Fibroblast of lung (primary cell): Measurements from ENCODE around the gene ORM2. TPM values are rescaled to one million over a fixed set of nuclear protein-coding genes. Genes with fewer than 3 reads are reported as not detected.
A peak's percentile ranks its signal among the peaks of the same experiment; 100 is the strongest.

Experiments used
- DNase-seq, 2 donors: peaks; one replicate each; pipeline versions ENCODE4 v3.0.0 to v3.0.0-alpha.2; 2010; ENCODE audit warnings: low read depth in 2 of 2
- H2AFZ ChIP-seq: 2 replicates; pipeline ENCODE4 v1.5.1; 2012; ENCODE audit warnings: low read length, control low read depth, inconsistent platforms
- H3K27ac ChIP-seq: 2 replicates; pipeline ENCODE4 v1.5.1; 2011; ENCODE audit warnings: low read length, control low read depth; ENCODE audit not compliant: insufficient read depth
- H3K27me3 ChIP-seq: 2 replicates; pipeline ENCODE4 v1.5.1; 2011; ENCODE audit warnings: mild to moderate bottlenecking, low read length; ENCODE audit not compliant: control insufficient read depth, insufficient read depth
- H3K36me3 ChIP-seq: 2 replicates; pipeline ENCODE4 v1.5.1; 2011; ENCODE audit warnings: low read length; ENCODE audit not compliant: control insufficient read depth, insufficient read depth
- H3K4me1 ChIP-seq: 2 replicates; pipeline ENCODE4 v1.5.1; 2011; ENCODE audit warnings: low read length; ENCODE audit not compliant: control insufficient read depth, insufficient read depth; ENCODE audit errors: extremely low read depth
- H3K4me2 ChIP-seq: 2 replicates; pipeline ENCODE4 v1.5.1; 2011; ENCODE audit warnings: low read length, control low read depth; ENCODE audit not compliant: insufficient read depth; ENCODE audit errors: extremely low read depth
- H3K4me3 ChIP-seq, 4 experiments: fragments of 200-600 bp in 1 of 4; sonication (generic) in 1 of 4; replicated peaks in 1 of 4; 2 replicates each; pipeline ENCODE4 v1.5.1; 2011 to 2016; ENCODE audit warnings: low read length in 4 of 4, low read depth in 3 of 4, mild to moderate bottlenecking in 3 of 4, control low read depth in 2 of 4, inconsistent platforms in 1 of 4, mixed read lengths in 1 of 4; ENCODE audit not compliant: insufficient read depth in 1 of 4; ENCODE audit errors: control extremely low read depth in 1 of 4
- H3K79me2 ChIP-seq: 2 replicates; pipeline ENCODE4 v1.5.1; 2012; ENCODE audit warnings: mild to moderate bottlenecking, low read length, inconsistent platforms; ENCODE audit not compliant: control insufficient read depth, insufficient read depth
- H3K9ac ChIP-seq: 2 replicates; pipeline ENCODE4 v1.5.1; 2011; ENCODE audit warnings: mild to moderate bottlenecking, low read length, control low read depth; ENCODE audit not compliant: insufficient read depth
- H3K9me3 ChIP-seq: 2 replicates; pipeline ENCODE4 v1.5.1; 2012; ENCODE audit warnings: low read depth, low read length; ENCODE audit not compliant: control insufficient read depth, insufficient read depth
- H4K20me1 ChIP-seq: 2 replicates; pipeline ENCODE4 v1.5.1; 2011; ENCODE audit warnings: low read length; ENCODE audit not compliant: control insufficient read depth, insufficient read depth; ENCODE audit errors: extremely low read depth
- EZH2 ChIP-seq: IDR thresholded peaks from 2 replicates; pipeline ENCODE4 v1.5.1; 2012; ENCODE audit warnings: low read length, control low read depth, mild to moderate bottlenecking; ENCODE audit errors: missing control alignments
- polyA plus RNA-seq, 2 donors: library from polyadenylated mRNA; depleted of rRNA in 1 of 2; stranded (reverse) in 1 of 2; unstranded in 1 of 2; fragments of >200 nt; gene quantifications; 2 replicates each; pipeline ENCODE4 v1.2.1, GENCODE V29; 2011 to 2012; ENCODE audit warnings: missing spikeins in 1 of 2
- total RNA-seq: library from RNA; depleted of rRNA; stranded (reverse); fragments of >200 nt; gene quantifications from 2 replicates; pipeline ENCODE4 v1.2.1, GENCODE V29; 2014
- TF ChIP-seq, protein P1 (sequence below), 2 donors: IDR thresholded peaks in 1 of 2; conservative IDR thresholded peaks in 1 of 2; 1 replicate in 1 of 2; 2 replicates in 1 of 2; pipeline ENCODE4 v1.5.1; 2011 to 2012; ENCODE audit warnings: low read length in 2 of 2, control low read depth in 1 of 2, inconsistent platforms in 1 of 2, low read depth in 1 of 2, mild to moderate bottlenecking in 1 of 2

Gene ORM2
- total and polyA plus RNA-seq, 2 donors (not counting 1 experiment from before 2014, with no cell fraction given) = not detected

DNA sequence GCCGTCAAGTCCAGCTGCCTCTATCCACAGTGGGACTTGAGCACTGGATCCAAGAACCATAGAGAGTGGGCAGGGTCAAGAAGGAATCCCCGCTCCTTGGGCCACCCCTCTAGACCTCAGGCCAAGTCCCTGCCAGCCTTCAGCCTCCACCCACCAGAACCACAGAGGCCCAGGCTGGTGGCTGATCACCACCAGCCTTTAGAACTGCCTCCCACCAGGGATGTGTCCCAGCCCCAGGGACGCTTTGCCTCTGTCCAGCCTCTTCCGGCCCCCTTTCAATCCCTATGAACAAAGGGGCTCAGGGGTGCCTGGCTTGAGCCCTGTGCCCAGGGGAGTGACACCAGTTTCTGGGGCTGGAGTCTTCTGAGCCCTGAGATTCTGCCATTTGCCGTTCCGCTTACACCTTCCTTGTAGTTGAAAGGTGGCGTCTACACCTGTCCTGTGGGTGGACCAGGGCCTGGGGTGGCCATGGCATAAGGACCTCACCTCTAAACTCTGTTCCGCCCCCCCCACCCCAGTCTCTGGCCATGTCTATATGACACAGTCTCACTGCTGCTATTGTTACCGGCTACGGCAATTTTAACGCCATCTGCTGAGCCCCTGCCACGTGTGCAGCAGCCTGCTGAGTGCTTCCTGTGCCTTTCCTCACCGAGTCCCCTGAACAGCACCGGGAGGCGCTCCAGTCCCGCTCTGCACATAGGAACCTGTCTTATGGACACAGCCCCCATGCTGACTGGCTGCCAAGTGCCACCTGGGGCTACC lies 42.5 kb upstream of the ORM2 start:
- Histone ChIP-seq H2AFZ (no peak overlapping the region), H3K9me3 (no peaks in the 10 kb centered on the region), H3K4me1 (peaks cover 14% of the 10 kb centered on the region), H3K36me3 (peaks cover 3% of the 10 kb centered on the region), H3K4me2 (no peak overlapping the region), H4K20me1 (no peaks in the 10 kb centered on the region), H3K79me2 (no peaks in the 10 kb centered on the region), H3K27me3 (no peaks in the 10 kb centered on the region), H3K27ac (no peak overlapping the region), H3K9ac (no peak overlapping the region), H3K4me3 (no peak overlapping the region)
- no peak for DNase-seq
- TF ChIP-seq, protein P1, sequence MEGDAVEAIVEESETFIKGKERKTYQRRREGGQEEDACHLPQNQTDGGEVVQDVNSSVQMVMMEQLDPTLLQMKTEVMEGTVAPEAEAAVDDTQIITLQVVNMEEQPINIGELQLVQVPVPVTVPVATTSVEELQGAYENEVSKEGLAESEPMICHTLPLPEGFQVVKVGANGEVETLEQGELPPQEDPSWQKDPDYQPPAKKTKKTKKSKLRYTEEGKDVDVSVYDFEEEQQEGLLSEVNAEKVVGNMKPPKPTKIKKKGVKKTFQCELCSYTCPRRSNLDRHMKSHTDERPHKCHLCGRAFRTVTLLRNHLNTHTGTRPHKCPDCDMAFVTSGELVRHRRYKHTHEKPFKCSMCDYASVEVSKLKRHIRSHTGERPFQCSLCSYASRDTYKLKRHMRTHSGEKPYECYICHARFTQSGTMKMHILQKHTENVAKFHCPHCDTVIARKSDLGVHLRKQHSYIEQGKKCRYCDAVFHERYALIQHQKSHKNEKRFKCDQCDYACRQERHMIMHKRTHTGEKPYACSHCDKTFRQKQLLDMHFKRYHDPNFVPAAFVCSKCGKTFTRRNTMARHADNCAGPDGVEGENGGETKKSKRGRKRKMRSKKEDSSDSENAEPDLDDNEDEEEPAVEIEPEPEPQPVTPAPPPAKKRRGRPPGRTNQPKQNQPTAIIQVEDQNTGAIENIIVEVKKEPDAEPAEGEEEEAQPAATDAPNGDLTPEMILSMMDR (conservative IDR thresholded peaks at IDR 0.05 in 1 of 2, IDR thresholded peaks at IDR 0.05 in 1 of 2; ENCODE audit: low read depth in 1 of 2, low read length in 2 of 2) = no peak
- TF ChIP-seq EZH2 = no peak

DNA sequence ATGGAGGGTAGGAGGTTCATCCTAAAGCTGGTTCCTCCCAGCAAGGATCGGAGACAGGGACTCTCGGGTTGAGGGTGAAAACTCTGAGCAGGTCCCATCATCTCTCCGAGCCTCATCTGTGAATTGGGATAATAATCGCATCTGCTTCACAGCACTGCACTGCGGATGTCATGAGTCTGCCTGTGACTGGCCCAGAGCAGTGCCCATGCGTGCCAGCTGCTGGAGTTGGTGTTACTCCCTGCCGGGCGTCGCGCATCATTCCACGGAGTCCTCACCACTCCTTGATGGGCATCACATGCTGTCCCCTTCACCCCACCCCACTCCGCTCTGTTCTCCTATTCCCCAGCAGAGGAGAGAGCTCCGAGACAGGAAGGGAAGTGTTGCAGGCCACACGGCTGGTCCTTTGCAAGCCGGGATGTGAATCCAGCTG lies 41.9 kb upstream of the ORM2 start:
- TF ChIP-seq, protein P1 (conservative IDR thresholded peaks at IDR 0.05 in 1 of 2, IDR thresholded peaks at IDR 0.05 in 1 of 2; ENCODE audit: low read depth in 1 of 2, low read length in 2 of 2) = no peak
- no peak for TF ChIP-seq EZH2
- Histone ChIP-seq H4K20me1 (no peaks in the 10 kb centered on the region), H3K4me2 (no peak overlapping the region), H3K9me3 (no peaks in the 10 kb centered on the region), H3K4me3 (no peak overlapping the region), H3K27ac (no peak overlapping the region), H3K27me3 (no peaks in the 10 kb centered on the region), H3K36me3 (peaks cover 3% of the 10 kb centered on the region), H2AFZ (no peak overlapping the region), H3K79me2 (no peaks in the 10 kb centered on the region), H3K4me1 (peaks cover 14% of the 10 kb centered on the region), H3K9ac (no peak overlapping the region)
- DNase-seq = no peak

DNA sequence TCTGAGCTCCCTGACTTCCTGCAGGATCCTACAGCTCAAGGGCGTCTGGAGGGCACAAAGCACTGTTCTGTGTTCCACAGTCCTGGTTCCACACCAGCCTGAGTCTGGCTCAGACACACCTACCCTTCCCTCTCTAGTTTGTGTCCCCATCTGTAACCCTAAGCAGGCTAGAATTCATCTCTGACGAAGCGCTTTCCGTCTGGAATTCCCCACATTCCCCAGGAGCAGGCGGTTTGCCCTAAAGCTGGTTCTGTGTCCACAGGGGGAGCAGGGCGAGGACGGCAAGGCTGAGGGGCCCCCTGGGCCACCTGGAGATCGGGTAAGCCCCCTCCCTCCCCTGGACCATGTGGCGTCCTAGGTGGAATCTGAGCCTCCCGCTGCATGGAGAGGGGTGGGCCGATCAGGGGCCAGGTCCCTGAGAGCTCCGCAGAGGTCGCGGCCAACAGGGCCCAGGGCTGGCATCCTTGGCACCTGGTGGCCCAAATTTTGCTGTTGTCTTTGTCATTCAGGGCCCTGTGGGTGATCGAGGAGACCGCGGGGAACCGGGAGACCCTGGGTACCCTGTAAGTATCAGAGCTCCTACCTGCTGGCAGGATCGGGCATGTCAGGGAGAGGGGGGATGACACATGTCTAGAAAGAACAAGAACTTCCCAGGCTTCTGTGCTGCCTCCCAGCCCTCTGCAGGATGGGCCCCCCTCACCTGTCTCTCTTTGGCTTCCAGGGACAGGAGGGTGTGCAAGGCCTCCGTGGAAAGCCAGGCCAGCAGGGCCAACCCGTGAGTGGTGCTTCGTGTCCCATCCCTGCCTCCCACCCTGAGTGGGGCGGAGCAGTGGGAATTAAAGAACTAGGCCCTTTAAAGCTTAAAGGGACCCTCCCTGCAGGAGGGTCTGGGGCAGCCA lies 41.2 kb upstream of the ORM2 start:
- no peak overlapping the region for H3K4me2 ChIP-seq
- H3K27me3 ChIP-seq = no peaks in the 10 kb centered on the region
- no peak overlapping the region for H2AFZ ChIP-seq
- no peak for TF ChIP-seq EZH2
- TF ChIP-seq, protein P1 (conservative IDR thresholded peaks at IDR 0.05 in 1 of 2, IDR thresholded peaks at IDR 0.05 in 1 of 2; ENCODE audit: low read depth in 1 of 2, low read length in 2 of 2) = no peak
- peaks cover 14% of the 10 kb centered on the region for H3K4me1 ChIP-seq
- H3K9ac ChIP-seq = no peak overlapping the region
- H3K79me2 ChIP-seq = no peaks in the 10 kb centered on the region
- DNase-seq = peak in 1 of 2 donors; percentile 81
- H3K9me3 ChIP-seq = no peaks in the 10 kb centered on the region
- no peak overlapping the region for H3K4me3 ChIP-seq
- no peaks in the 10 kb centered on the region for H4K20me1 ChIP-seq
- peaks cover 3% of the 10 kb centered on the region for H3K36me3 ChIP-seq
- no peak overlapping the region for H3K27ac ChIP-seq
